Measurements from ENCODE around the gene VPS13D.

DNA sequence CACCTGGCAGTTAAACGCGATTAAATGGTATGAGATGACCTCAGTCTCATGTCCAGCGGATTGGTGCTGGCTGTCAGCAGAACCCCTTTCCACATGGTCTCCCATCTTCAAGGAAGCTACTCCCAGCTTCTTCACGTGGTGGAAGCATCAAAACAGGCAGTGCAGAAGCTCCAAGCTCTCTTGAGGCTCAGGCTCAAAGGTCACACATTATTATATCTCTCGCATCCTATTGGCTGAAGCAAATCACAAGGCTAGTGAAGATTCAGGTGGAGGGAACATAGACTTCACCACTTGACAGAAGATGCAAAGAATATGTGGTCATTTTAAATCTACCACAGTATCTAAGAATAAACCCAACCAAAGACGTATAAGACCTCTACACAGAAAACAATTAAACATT, 181.9 kb downstream of the VPS13D start:
- TF ChIP-seq, protein P1, sequence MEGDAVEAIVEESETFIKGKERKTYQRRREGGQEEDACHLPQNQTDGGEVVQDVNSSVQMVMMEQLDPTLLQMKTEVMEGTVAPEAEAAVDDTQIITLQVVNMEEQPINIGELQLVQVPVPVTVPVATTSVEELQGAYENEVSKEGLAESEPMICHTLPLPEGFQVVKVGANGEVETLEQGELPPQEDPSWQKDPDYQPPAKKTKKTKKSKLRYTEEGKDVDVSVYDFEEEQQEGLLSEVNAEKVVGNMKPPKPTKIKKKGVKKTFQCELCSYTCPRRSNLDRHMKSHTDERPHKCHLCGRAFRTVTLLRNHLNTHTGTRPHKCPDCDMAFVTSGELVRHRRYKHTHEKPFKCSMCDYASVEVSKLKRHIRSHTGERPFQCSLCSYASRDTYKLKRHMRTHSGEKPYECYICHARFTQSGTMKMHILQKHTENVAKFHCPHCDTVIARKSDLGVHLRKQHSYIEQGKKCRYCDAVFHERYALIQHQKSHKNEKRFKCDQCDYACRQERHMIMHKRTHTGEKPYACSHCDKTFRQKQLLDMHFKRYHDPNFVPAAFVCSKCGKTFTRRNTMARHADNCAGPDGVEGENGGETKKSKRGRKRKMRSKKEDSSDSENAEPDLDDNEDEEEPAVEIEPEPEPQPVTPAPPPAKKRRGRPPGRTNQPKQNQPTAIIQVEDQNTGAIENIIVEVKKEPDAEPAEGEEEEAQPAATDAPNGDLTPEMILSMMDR (conservative IDR thresholded peaks at IDR 0.05 in 1 of 2, IDR thresholded peaks at IDR 0.05 in 1 of 2; ENCODE audit: extremely low read depth in 1 of 2, insufficient read depth in 1 of 2, low read depth in 1 of 2, low read length in 2 of 2): no peak
- no peak for TF ChIP-seq EZH2 (IDR thresholded peaks at IDR 0.05; ENCODE audit: borderline replicate concordance, low read length)

Measured in mammary epithelial cell (primary cell).